Measurements from ENCODE around the gene CDK14.

The CDK14 gene

DNA sequence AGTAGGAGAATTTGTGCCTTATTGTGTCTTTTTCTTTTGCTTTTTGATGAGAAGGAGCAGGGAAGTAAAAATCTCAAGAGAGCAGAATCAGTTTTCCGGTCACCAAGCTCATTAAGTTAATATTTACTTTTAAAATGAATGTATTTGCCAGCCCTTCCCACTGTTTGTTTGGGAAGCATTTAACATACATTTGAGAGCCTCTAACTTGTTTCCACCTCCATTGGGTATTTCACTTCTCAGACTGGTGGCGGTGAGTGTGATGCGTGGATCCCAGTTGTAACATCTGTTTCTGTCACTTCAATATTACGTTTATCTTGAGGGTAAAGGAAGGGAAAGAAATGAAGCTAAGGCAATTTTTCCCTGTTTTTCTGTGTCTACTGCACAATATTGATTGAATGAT is 22.8 kb downstream of the CDK14 start:
- Histone ChIP-seq H3K4me1 (ENCODE audit: insufficient read depth, low read length, poor library complexity, severe bottlenecking) (no peaks in the 10 kb centered on the region), H3K4me3 (ENCODE audit: low read length, poor library complexity, severe bottlenecking) (no peak overlapping the region), H3K9ac (ENCODE audit: low read depth, low read length, poor library complexity, severe bottlenecking) (no peak overlapping the region), H3K27me3 (ENCODE audit: insufficient read depth, low read length, poor library complexity, severe bottlenecking) (no peaks in the 10 kb centered on the region), H2AFZ (ENCODE audit: low read length) (no peak overlapping the region), H3K9me3 (ENCODE audit: insufficient read depth, low read depth, low read length) (no peaks in the 10 kb centered on the region), H3F3A (ENCODE audit: low read depth) (no peaks in the 10 kb centered on the region), H4K20me1 (ENCODE audit: insufficient read depth, low read length, poor library complexity, severe bottlenecking) (no peaks in the 10 kb centered on the region), H3K9me2 (replicated peaks; ENCODE audit: low read depth, low read length) (no peaks in the 10 kb centered on the region), H3K36me3 (ENCODE audit: insufficient read depth, low read length) (no peaks in the 10 kb centered on the region), H3K4me2 (ENCODE audit: low read depth, low read length, poor library complexity, severe bottlenecking) (no peak overlapping the region), H3K79me2 (ENCODE audit: insufficient read depth, low read length) (no peaks in the 10 kb centered on the region)
- TF ChIP-seq, protein P1, sequence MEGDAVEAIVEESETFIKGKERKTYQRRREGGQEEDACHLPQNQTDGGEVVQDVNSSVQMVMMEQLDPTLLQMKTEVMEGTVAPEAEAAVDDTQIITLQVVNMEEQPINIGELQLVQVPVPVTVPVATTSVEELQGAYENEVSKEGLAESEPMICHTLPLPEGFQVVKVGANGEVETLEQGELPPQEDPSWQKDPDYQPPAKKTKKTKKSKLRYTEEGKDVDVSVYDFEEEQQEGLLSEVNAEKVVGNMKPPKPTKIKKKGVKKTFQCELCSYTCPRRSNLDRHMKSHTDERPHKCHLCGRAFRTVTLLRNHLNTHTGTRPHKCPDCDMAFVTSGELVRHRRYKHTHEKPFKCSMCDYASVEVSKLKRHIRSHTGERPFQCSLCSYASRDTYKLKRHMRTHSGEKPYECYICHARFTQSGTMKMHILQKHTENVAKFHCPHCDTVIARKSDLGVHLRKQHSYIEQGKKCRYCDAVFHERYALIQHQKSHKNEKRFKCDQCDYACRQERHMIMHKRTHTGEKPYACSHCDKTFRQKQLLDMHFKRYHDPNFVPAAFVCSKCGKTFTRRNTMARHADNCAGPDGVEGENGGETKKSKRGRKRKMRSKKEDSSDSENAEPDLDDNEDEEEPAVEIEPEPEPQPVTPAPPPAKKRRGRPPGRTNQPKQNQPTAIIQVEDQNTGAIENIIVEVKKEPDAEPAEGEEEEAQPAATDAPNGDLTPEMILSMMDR (conservative IDR thresholded peaks at IDR 0.05; ENCODE audit: low read length) = no peak
- TF ChIP-seq EZH2phosphoT487 (IDR thresholded peaks at IDR 0.05; ENCODE audit: borderline replicate concordance) = no peak

DNA sequence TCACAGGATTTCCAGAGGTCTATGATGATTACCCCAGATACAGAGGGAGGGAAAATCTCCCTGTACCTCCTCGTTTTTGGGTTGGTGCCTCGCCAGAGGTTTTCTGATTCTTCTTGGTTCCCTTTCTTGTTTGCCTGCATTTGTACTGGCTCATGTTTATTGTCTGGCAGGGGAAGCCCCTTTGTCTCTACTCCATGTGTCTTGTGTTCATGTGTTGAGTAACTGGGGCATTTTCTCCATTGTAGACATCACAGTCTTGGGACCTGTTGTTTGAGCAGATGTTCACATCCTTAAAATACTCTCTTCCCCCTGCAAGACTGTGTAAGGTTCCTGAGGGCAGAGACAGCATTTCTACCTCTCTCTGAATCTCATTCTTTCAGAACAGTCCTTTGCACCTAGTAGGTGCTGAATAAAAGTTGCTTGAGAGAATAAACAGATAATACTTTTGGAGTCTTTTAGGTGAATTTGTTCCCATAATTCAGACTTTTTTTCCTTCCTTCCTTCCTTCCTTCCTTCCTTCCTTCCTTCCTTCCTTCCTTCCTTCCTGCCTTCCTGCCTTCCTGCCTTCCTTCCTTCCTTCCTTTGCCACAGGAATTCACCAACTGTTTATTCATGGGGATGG is 25.1 kb downstream of the CDK14 start:
- Histone ChIP-seq H2AFZ (ENCODE audit: low read length) (no peak overlapping the region), H3K36me3 (ENCODE audit: insufficient read depth, low read length) (no peaks in the 10 kb centered on the region), H3K27me3 (ENCODE audit: insufficient read depth, low read length, poor library complexity, severe bottlenecking) (no peaks in the 10 kb centered on the region), H3K4me2 (ENCODE audit: low read depth, low read length, poor library complexity, severe bottlenecking) (no peak overlapping the region), H3K9ac (ENCODE audit: low read depth, low read length, poor library complexity, severe bottlenecking) (no peak overlapping the region), H3K9me2 (replicated peaks; ENCODE audit: low read depth, low read length) (no peaks in the 10 kb centered on the region), H3K9me3 (ENCODE audit: insufficient read depth, low read depth, low read length) (no peaks in the 10 kb centered on the region), H4K20me1 (ENCODE audit: insufficient read depth, low read length, poor library complexity, severe bottlenecking) (no peaks in the 10 kb centered on the region), H3K79me2 (ENCODE audit: insufficient read depth, low read length) (no peaks in the 10 kb centered on the region), H3K4me1 (ENCODE audit: insufficient read depth, low read length, poor library complexity, severe bottlenecking) (no peaks in the 10 kb centered on the region), H3F3A (ENCODE audit: low read depth) (no peaks in the 10 kb centered on the region), H3K4me3 (ENCODE audit: low read length, poor library complexity, severe bottlenecking) (no peak overlapping the region)
- TF ChIP-seq, protein P1 (conservative IDR thresholded peaks at IDR 0.05; ENCODE audit: low read length) = no peak
- no peak for TF ChIP-seq EZH2phosphoT487 (IDR thresholded peaks at IDR 0.05; ENCODE audit: borderline replicate concordance)

GRCh38 chr7:90621747-90622140 is 25.6 kb downstream of the CDK14 start:
- no peak overlapping the region for H3K4me2 ChIP-seq (ENCODE audit: low read depth, low read length, poor library complexity, severe bottlenecking)

More at GRCh38 chr7:90621747-90622140, 25.6 kb downstream of the CDK14 start:
- no peaks in the 10 kb centered on the region for H3F3A ChIP-seq (ENCODE audit: low read depth)
- no peaks in the 10 kb centered on the region for H3K79me2 ChIP-seq (ENCODE audit: insufficient read depth, low read length)
- H2AFZ ChIP-seq (ENCODE audit: low read length) = no peak overlapping the region
- TF ChIP-seq EZH2phosphoT487 (IDR thresholded peaks at IDR 0.05; ENCODE audit: borderline replicate concordance) = no peak
- TF ChIP-seq, protein P1 (conservative IDR thresholded peaks at IDR 0.05; ENCODE audit: low read length) = no peak
- H3K9me3 ChIP-seq (ENCODE audit: insufficient read depth, low read depth, low read length) = no peaks in the 10 kb centered on the region
- H3K4me3 ChIP-seq (ENCODE audit: low read length, poor library complexity, severe bottlenecking) = no peak overlapping the region
- no peaks in the 10 kb centered on the region for H3K36me3 ChIP-seq (ENCODE audit: insufficient read depth, low read length)
- no peaks in the 10 kb centered on the region for H3K9me2 ChIP-seq (replicated peaks; ENCODE audit: low read depth, low read length)
- no peaks in the 10 kb centered on the region for H3K4me1 ChIP-seq (ENCODE audit: insufficient read depth, low read length, poor library complexity, severe bottlenecking)
- H3K9ac ChIP-seq (ENCODE audit: low read depth, low read length, poor library complexity, severe bottlenecking) = no peak overlapping the region
- H3K27me3 ChIP-seq (ENCODE audit: insufficient read depth, low read length, poor library complexity, severe bottlenecking) = no peaks in the 10 kb centered on the region
- no peaks in the 10 kb centered on the region for H4K20me1 ChIP-seq (ENCODE audit: insufficient read depth, low read length, poor library complexity, severe bottlenecking)

Data from Loucy (cell line).